Measurements from ENCODE around the gene MYCBPAP. TPM values are rescaled to one million over a fixed set of nuclear protein-coding genes. Genes with fewer than 3 reads are reported as not detected.

MYCBPAP gene
- total and polyA plus RNA-seq, 2 donors (not counting 3 experiments of a cell fraction or from before 2014, with no cell fraction given) = 0.40 to 0.66 TPM

DNA sequence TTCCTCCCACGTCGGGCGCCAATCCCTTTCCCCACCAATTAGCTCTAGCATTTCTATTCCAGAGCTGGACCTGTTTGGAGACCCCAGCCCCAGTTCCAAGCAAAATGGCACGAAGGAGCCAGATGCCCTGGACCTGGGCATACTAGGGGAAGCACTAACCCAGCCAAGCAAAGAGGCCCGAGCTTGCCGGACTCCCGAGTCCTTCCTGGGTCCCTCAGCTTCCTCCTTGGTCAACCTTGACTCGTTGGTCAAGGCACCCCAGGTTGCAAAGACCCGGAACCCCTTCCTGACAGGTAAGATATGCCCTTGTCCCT lies 33.1 kb downstream of the MYCBPAP start:
- Histone ChIP-seq H2AFZ (ENCODE audit: low read depth, low read length) (peak overlapping the region; percentile 96), H3K4me3 (replicated peaks in 1 of 3; ENCODE audit: insufficient read depth in 1 of 3, low read depth in 1 of 3, low read length in 3 of 3) (peak overlapping the region in 2 of 3 experiments; percentile 16 to 46), H3K9me1 (replicated peaks; ENCODE audit: control insufficient read depth, extremely low read depth, insufficient read depth, low read length) (no peaks in the 10 kb centered on the region), H3K27me3 (ENCODE audit: control insufficient read depth in 2 of 2, insufficient read depth in 2 of 2, low read length in 2 of 2) (no peaks in the 10 kb centered on the region), H3K9ac (replicated peaks; ENCODE audit: extremely low read depth, insufficient read depth, low read length) (peak overlapping the region; percentile 7), H3K79me2 (ENCODE audit: control insufficient read depth, insufficient read depth, low read length) (no peaks in the 10 kb centered on the region), H3K9me3 (replicated peaks; ENCODE audit: control insufficient read depth, insufficient read depth, low read length) (no peaks in the 10 kb centered on the region), H3K4me2 (ENCODE audit: insufficient read depth, low read length) (peak overlapping the region; percentile 78), H3K27ac (ENCODE audit: insufficient read depth, low read depth, low read length) (no peak overlapping the region), H3K36me3 (ENCODE audit: control insufficient read depth in 2 of 2, extremely low read depth in 1 of 2, insufficient read depth in 2 of 2, low read length in 2 of 2) (no peaks in the 10 kb centered on the region), H4K20me1 (replicated peaks; ENCODE audit: control insufficient read depth, extremely low read depth, insufficient read depth, low read length) (no peaks in the 10 kb centered on the region), H3K4me1 (ENCODE audit: control insufficient read depth, extremely low read depth, insufficient read depth, low read length) (peaks cover 10% of the 10 kb centered on the region)
- DNase-seq (ENCODE audit: low read depth, low spot score) (no peak), FAIRE-seq (no peak)
- BruUV-seq (replicated peaks) = no TSS peak
- dilution Hi-C loops (cut with MboI; ENCODE audit: extremely low pct_ligation_motif_present, low sequenced_read_pairs) = no loop called here
- intact Hi-C loops (cut with micrococcal nuclease) = loop anchor here (10.0 kb wide), 1 partner anchor 613 kb away; the partner anchor contains the start of gene NME1
- TF ChIP-seq GATA2 (IDR thresholded peaks at IDR 0.05; ENCODE audit: insufficient read depth, insufficient read length, low read depth, low read length) (no peak), MYC (IDR thresholded peaks at IDR 0.05; ENCODE audit: low read depth, low read length) (no peak)
- TF ChIP-seq, protein P1, sequence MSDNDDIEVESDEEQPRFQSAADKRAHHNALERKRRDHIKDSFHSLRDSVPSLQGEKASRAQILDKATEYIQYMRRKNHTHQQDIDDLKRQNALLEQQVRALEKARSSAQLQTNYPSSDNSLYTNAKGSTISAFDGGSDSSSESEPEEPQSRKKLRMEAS (IDR thresholded peaks at IDR 0.05; ENCODE audit: insufficient read depth, insufficient read length) = no peak
- TF ChIP-seq, protein P2, sequence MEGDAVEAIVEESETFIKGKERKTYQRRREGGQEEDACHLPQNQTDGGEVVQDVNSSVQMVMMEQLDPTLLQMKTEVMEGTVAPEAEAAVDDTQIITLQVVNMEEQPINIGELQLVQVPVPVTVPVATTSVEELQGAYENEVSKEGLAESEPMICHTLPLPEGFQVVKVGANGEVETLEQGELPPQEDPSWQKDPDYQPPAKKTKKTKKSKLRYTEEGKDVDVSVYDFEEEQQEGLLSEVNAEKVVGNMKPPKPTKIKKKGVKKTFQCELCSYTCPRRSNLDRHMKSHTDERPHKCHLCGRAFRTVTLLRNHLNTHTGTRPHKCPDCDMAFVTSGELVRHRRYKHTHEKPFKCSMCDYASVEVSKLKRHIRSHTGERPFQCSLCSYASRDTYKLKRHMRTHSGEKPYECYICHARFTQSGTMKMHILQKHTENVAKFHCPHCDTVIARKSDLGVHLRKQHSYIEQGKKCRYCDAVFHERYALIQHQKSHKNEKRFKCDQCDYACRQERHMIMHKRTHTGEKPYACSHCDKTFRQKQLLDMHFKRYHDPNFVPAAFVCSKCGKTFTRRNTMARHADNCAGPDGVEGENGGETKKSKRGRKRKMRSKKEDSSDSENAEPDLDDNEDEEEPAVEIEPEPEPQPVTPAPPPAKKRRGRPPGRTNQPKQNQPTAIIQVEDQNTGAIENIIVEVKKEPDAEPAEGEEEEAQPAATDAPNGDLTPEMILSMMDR (IDR thresholded peaks at IDR 0.05; ENCODE audit: extremely low read depth in 1 of 2, insufficient read depth in 1 of 2, low read depth in 1 of 2, low read length in 2 of 2) = no peak
- CTCF ChIA-PET = interaction anchor here (0.5 to 2.6 kb wide), 8 partner anchors 9 to 1586 kb away, joined by 4 to 12 read pairs (median 8); no protein-coding TSS in a partner anchor
- POLR2A ChIA-PET = no interaction called here

All from endothelial cell of umbilical vein (primary cell).